C4-2B (cell line): ENCODE measurements around the gene EXOC6B.

ENCODE experiments used
- ZFX ChIP-seq: fragments of 450-650 bp; IDR thresholded peaks from 2 replicates; pipeline ENCODE4 v1.6.1; 2017
- TF ChIP-seq, protein P1 (sequence below): fragments of 450-650 bp; conservative IDR thresholded peaks from 2 replicates; pipeline ENCODE4 v1.5.1; 2017; ENCODE audit warnings: mild to moderate bottlenecking

DNA sequence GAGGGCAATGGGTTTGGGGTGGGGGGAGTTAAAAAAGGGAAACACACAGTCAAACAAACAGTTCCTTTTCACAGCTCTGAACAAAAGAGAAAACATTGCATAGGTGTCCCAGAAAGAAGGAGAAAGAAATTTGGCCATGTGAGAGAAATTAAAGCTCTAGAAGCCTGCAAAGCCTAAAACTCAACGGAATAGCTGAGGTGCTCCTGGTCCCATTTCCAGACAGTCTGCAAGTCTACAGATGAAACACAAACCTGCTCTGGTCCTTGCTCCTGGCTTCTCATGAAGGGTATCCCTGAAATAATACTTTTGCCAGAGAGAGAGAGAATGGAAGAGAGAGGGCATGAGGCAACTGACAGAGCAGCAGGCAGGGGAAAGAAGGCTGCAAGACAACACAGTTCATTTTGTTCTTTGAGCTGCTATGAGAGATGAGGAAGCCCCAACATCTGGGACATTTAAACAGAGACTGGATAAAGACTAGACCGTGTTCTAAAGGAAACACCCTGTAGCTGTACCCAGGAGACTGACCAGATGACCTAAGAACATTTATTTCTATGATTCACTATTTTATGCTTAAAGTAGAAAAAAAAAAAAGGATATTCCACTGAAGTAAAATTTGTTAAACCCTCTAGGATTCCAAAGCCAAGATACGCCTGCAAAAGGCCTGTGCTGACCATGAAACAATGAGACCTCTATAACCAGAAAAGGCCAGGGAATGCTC is 620.9 kb downstream of the EXOC6B start:
- TF ChIP-seq, protein P1, sequence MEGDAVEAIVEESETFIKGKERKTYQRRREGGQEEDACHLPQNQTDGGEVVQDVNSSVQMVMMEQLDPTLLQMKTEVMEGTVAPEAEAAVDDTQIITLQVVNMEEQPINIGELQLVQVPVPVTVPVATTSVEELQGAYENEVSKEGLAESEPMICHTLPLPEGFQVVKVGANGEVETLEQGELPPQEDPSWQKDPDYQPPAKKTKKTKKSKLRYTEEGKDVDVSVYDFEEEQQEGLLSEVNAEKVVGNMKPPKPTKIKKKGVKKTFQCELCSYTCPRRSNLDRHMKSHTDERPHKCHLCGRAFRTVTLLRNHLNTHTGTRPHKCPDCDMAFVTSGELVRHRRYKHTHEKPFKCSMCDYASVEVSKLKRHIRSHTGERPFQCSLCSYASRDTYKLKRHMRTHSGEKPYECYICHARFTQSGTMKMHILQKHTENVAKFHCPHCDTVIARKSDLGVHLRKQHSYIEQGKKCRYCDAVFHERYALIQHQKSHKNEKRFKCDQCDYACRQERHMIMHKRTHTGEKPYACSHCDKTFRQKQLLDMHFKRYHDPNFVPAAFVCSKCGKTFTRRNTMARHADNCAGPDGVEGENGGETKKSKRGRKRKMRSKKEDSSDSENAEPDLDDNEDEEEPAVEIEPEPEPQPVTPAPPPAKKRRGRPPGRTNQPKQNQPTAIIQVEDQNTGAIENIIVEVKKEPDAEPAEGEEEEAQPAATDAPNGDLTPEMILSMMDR = no peak
- TF ChIP-seq ZFX = no peak
